Subcutaneous adipose tissue (tissue), 4 donors: Measurements from ENCODE around the gene STATH. TPM values are rescaled to one million over a fixed set of nuclear protein-coding genes. Genes with fewer than 3 reads are reported as not detected.

ENCODE experiments used
- CTCF ChIP-seq: fragments of 450-650 bp; IDR thresholded peaks from one replicate; pipeline ENCODE4 v1.5.1; 2016; ENCODE audit warnings: low read depth, mild to moderate bottlenecking, control low read depth, antibody characterized with exemption, moderate library complexity
- total RNA-seq, 4 donors: library from RNA; depleted of rRNA; stranded (reverse); fragments of >200 nt; gene quantifications; one replicate each; pipeline ENCODE4 v1.1.0, GENCODE V29; 2016

Gene STATH
- total RNA-seq, 4 donors from 2014 or later = not detected

GRCh38 chr4:69984030-69984443, 11.7 kb upstream of the STATH start:
- no peak for TF ChIP-seq CTCF

- no peak for TF ChIP-seq CTCF
Measured at GRCh38 chr4:69986663-69987062, 9.1 kb upstream of the STATH start.

- no peak for TF ChIP-seq CTCF
Measured at GRCh38 chr4:69991016-69991415, 4.8 kb upstream of the STATH start.

GRCh38 chr4:69994782-69995181, 984 bp upstream of the STATH start:
- TF ChIP-seq CTCF = no peak

- no peak for TF ChIP-seq CTCF
Measured at GRCh38 chr4:69999420-69999819, 3.7 kb downstream of the STATH start.

- TF ChIP-seq CTCF = no peak
Measured at GRCh38 chr4:70000711-70001110, 4.9 kb downstream of the STATH start.

GRCh38 chr4:70002507-70002906, 6.7 kb downstream of the STATH start:
- no peak for TF ChIP-seq CTCF

- no peak for TF ChIP-seq CTCF
Measured at GRCh38 chr4:70008771-70009170, 13.0 kb downstream of the STATH start.
